ENCODE data around the gene ARID3A. TPM values are rescaled to one million over a fixed set of nuclear protein-coding genes. Genes with fewer than 3 reads are reported as not detected.

ARID3A gene
- total and polyA plus RNA-seq, 2 of the 4 experiments (the other 2 are of a cell fraction), result 16.0 to 23.1 TPM

- Histone ChIP-seq H4K8ac (ENCODE audit: low read depth in 2 of 2, low read length in 2 of 2) (no peak overlapping the region), H3K36me3 (ENCODE audit: control insufficient read depth, insufficient read depth, low read length) (peaks cover 53% of the 10 kb centered on the region), H4K91ac (ENCODE audit: insufficient read depth, low read depth, low read length) (no peak overlapping the region), H3K9me3 (ENCODE audit: control insufficient read depth, insufficient read depth, low read length) (no peaks in the 10 kb centered on the region), H2BK15ac (ENCODE audit: low read depth, low read length) (no peak overlapping the region), H3K18ac (ENCODE audit: low read depth, low read length) (no peak overlapping the region), H2AK5ac (ENCODE audit: low read depth, low read length) (no peak overlapping the region; the same call in 1 of the 2 replicates), H3K56ac (ENCODE audit: extremely low read depth, insufficient read depth, low read length) (no peak overlapping the region), H3K4me1 (ENCODE audit: control insufficient read depth, insufficient read depth, low read length) (peaks cover 18% of the 10 kb centered on the region), H3K79me1 (ENCODE audit: low read depth in 1 of 2, low read length in 2 of 2) (peaks cover 51 to 88% of the 10 kb centered on the region in 2 experiments), H3K27ac (ENCODE audit: insufficient read depth, low read length) (no peak overlapping the region), H3K23ac (ENCODE audit: low read depth, low read length) (no peak overlapping the region), H4K20me1 (ENCODE audit: insufficient read depth, low read length) (peaks cover 45% of the 10 kb centered on the region), H3K4ac (ENCODE audit: low read depth, low read length) (no peak overlapping the region), H2AK9ac (replicated peaks; ENCODE audit: low read depth, low read length, poor library complexity) (no peak overlapping the region), H3K9ac (ENCODE audit: low read depth, low read length) (no peak overlapping the region), H3K4me2 (ENCODE audit: low read depth, low read length) (no peak overlapping the region), H3K4me3 (ENCODE audit: insufficient read depth, low read depth, low read length) (no peak overlapping the region), H3K27me3 (ENCODE audit: control insufficient read depth, insufficient read depth, low read length) (no peaks in the 10 kb centered on the region), H4K5ac (ENCODE audit: low read depth, low read length) (no peak overlapping the region), H2BK5ac (ENCODE audit: low read depth, low read length, poor library complexity, severe bottlenecking) (no peak overlapping the region), H2BK120ac (ENCODE audit: low read depth, low read length) (no peak overlapping the region), H2AFZ (replicated peaks; ENCODE audit: low read length, poor library complexity) (no peak overlapping the region), H2BK20ac (ENCODE audit: low read depth, low read length) (no peak overlapping the region), H3K9me1 (ENCODE audit: insufficient read depth, low read length) (peaks cover 10% of the 10 kb centered on the region; the same call in 1 of the 2 replicates), H3K14ac (replicated peaks; ENCODE audit: low read depth, low read length) (no peak overlapping the region)
- in situ Hi-C loops (cut with MboI; ENCODE audit: low sequenced_read_pairs), result no loop called here
- POLR2A ChIA-PET (ENCODE audit: unreplicated experiment), result no interaction called here
- dilution Hi-C loops (cut with HindIII; ENCODE audit: low sequenced_read_pairs, unreplicated experiment), result no loop called here
- CTCF ChIA-PET, result no interaction called here
- intact Hi-C loops (cut with micrococcal nuclease), result no loop called here
- DNase-seq (no peak), ATAC-seq (ENCODE audit: low read depth) (no peak)
- no TSS peak for BruUV-seq (replicated peaks)
- TF ChIP-seq RFX5 (IDR thresholded peaks at IDR 0.05; ENCODE audit: low read depth, low read length), result no peak
- TF ChIP-seq CTCF (conservative IDR thresholded peaks at IDR 0.05; ENCODE audit: low read depth, low read length), result no peak
- TF ChIP-seq SMC3 (IDR thresholded peaks at IDR 0.05; ENCODE audit: low read depth, low read length), result no peak
- TF ChIP-seq CHD1 (IDR thresholded peaks at IDR 0.05; ENCODE audit: low read depth, low read length), result no peak
- no peak for TF ChIP-seq MXI1 (IDR thresholded peaks at IDR 0.05; ENCODE audit: borderline replicate concordance, low read depth, low read length)
- TF ChIP-seq RCOR1 (IDR thresholded peaks at IDR 0.05; ENCODE audit: insufficient replicate concordance, low read length), result no peak
- TF ChIP-seq ELK1 (IDR thresholded peaks at IDR 0.05; ENCODE audit: borderline replicate concordance, low read depth, low read length), result no peak
- TF ChIP-seq MAZ (IDR thresholded peaks at IDR 0.05; ENCODE audit: borderline replicate concordance, low read depth, low read length), result no peak
- TF ChIP-seq BHLHE40 (IDR thresholded peaks at IDR 0.05; ENCODE audit: low read depth, low read length), result no peak
- no peak for TF ChIP-seq FOS (IDR thresholded peaks at IDR 0.05; ENCODE audit: low read depth, low read length)
- WGBS, 2 experiments (ENCODE audit: extremely low coverage in 2 of 2, insufficient read length in 1 of 2), result 67% methylated on average over 3 of the region's 12 CpGs; no CpG with 5 or more reads in 1 of the 2 experiments
Measured at GRCh38 chr19:960020-960419, 34.2 kb downstream of the ARID3A start.

Measured in IMR-90 (cell line).